CD8-positive, alpha-beta memory T cell (primary cell): ENCODE results near the gene BPIFA1. TPM values are rescaled to one million over a fixed set of nuclear protein-coding genes. Genes with fewer than 3 reads are reported as not detected.

Source experiments
- CTCF ChIA-PET: fragments of 350-600 bp; sonication (Branson Sonifier 250); formaldehyde crosslinking; loops from one replicate; lab custom pipeline; 2021; ENCODE audit warnings: antibody characterized with exemption; lab: Charles Lee
- POLR2A ChIA-PET: fragments of 350-600 bp; sonication (Branson Sonifier 250); formaldehyde crosslinking; loops from one replicate; lab custom pipeline; 2021; ENCODE audit warnings: antibody characterized with exemption; lab: Charles Lee
- DNase-seq, 5 donors: peaks; one replicate each; pipeline versions ENCODE4 v3.0.0 to v3.0.0-alpha.2; 2020 to 2022; ENCODE audit warnings: mixed read lengths in 1 of 5
- H3K27ac ChIP-seq: one replicate; pipeline ENCODE4 v1.7.0; 2013; ENCODE audit warnings: low read depth, mild to moderate bottlenecking, low read length, moderate library complexity
- H3K27me3 ChIP-seq: 2 replicates; pipeline ENCODE4 v1.7.0; 2013; ENCODE audit warnings: low read length, mild to moderate bottlenecking; ENCODE audit not compliant: insufficient read depth, poor library complexity, severe bottlenecking
- H3K36me3 ChIP-seq: 2 replicates; pipeline ENCODE4 v1.7.0; 2013; ENCODE audit warnings: mild to moderate bottlenecking, low read length, moderate library complexity; ENCODE audit not compliant: insufficient read depth
- H3K4me1 ChIP-seq: 2 replicates; pipeline ENCODE4 v1.7.0; 2013; ENCODE audit warnings: mild to moderate bottlenecking, low read length, moderate library complexity; ENCODE audit not compliant: insufficient read depth
- H3K4me3 ChIP-seq: 2 replicates; pipeline ENCODE4 v1.7.0; 2013; ENCODE audit warnings: mild to moderate bottlenecking, low read length
- H3K9me3 ChIP-seq: 2 replicates; pipeline ENCODE4 v1.7.0; 2013; ENCODE audit warnings: mild to moderate bottlenecking, low read length
- H3K27ac Mint-ChIP-seq, 8 donors: one replicate each; pipeline ENCODE4 v1.8.0; 2020 to 2021; ENCODE audit warnings: mixed read lengths in 8 of 8, mild to moderate bottlenecking in 6 of 8, inconsistent platforms in 3 of 8, moderate library complexity in 3 of 8
- H3K27me3 Mint-ChIP-seq, 2 donors: one replicate each; pipeline ENCODE4 v1.8.0; 2020 to 2021; ENCODE audit warnings: mixed read lengths in 2 of 2, mild to moderate bottlenecking in 1 of 2, moderate library complexity in 1 of 2
- H3K36me3 Mint-ChIP-seq, 3 donors: one replicate each; pipeline ENCODE4 v1.8.0; 2020 to 2021; ENCODE audit warnings: mixed read lengths in 3 of 3, inconsistent platforms in 1 of 3, mild to moderate bottlenecking in 1 of 3
- H3K4me1 Mint-ChIP-seq, 3 donors: one replicate each; pipeline ENCODE4 v1.8.0; 2020 to 2021; ENCODE audit warnings: mixed read lengths in 3 of 3, inconsistent platforms in 1 of 3, mild to moderate bottlenecking in 1 of 3
- H3K4me3 Mint-ChIP-seq, 7 donors: one replicate each; pipeline ENCODE4 v1.8.0; 2020 to 2021; ENCODE audit warnings: mixed read lengths in 7 of 7, mild to moderate bottlenecking in 6 of 7, moderate library complexity in 4 of 7, inconsistent platforms in 2 of 7
- H3K9me3 Mint-ChIP-seq, 5 donors: one replicate each; pipeline ENCODE4 v1.8.0; 2020 to 2022; ENCODE audit warnings: mixed read lengths in 5 of 5, mild to moderate bottlenecking in 3 of 5, moderate library complexity in 2 of 5, inconsistent platforms in 1 of 5
- polyA plus RNA-seq: library from polyadenylated mRNA; unstranded; fragments of 300-500 nt; fragmentation: Illumina TruSeq; gene quantifications from one replicate; pipeline ENCODE4 v1.2.3, GENCODE V29; 2021
- total RNA-seq, 2 experiments: library from RNA; stranded (reverse); gene quantifications; one replicate each; pipeline ENCODE4 v1.2.3, GENCODE V29; 2021

BPIFA1 gene
- total and polyA plus RNA-seq, 3 experiments from 2014 or later = not detected

- Mint-ChIP-seq H3K27me3 (peaks cover 4 to 42% of the 10 kb centered on the region in 2 donors), H3K4me3 (no peak overlapping the region), H3K27ac (no peak overlapping the region), H3K9me3 (peaks cover 0 to 1% (median 0%) of the 10 kb centered on the region in 5 donors), H3K36me3 (no peaks in the 10 kb centered on the region), H3K4me1 (no peaks in the 10 kb centered on the region)
- DNase-seq = no peak
- no peaks in the 10 kb centered on the region for H3K9me3 ChIP-seq
- H3K36me3 ChIP-seq = no peaks in the 10 kb centered on the region
- H3K4me3 ChIP-seq = no peak overlapping the region
- H3K4me1 ChIP-seq = no peaks in the 10 kb centered on the region
- no peak overlapping the region for H3K27ac ChIP-seq
- CTCF ChIA-PET = no interaction called here
- POLR2A ChIA-PET = no interaction called here
- H3K27me3 ChIP-seq = no peaks in the 10 kb centered on the region
Observed at GRCh38 chr20:33275871-33276270, 40.1 kb downstream of the BPIFA1 start.

DNA sequence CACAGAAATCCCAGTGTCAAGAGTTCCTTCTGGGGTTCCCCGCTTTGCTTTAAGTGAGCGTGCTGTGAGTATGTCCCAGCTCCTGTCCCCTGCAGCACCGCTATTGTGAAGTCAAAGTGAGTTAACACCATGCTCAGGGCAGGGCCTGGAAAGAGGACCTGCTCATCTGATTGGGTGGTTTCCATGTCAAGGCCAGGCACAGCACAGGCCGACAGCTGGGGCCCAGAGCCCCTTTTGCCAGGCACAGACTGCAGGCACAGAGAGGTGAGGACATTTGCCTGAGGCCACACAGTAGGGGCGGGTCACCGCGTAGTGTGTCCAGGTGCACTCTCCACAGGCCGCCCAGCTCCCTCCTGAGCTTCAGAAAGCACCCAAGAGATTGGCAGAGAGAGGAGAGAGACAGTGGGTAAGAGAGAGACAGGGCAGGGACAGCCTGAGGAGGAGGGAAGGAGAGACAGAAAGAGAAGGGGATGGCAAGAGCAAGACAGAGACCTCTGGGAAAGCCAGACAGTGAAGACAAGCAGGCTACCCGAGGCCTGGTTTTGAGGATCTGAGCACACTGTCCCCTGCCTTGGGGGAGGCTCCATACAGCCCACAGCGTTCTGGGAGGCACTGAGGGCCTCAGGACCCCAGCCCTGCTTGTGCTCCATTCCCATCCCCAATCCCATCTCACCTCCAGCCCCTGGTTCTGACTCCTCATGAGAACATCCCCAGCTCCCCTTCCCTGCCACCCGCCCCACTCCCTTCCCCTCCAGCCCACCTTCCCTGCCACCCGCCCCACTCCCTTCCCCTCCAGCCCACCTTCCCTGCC is 40.7 kb downstream of the BPIFA1 start:
- peaks cover 4 to 40% of the 10 kb centered on the region in 2 donors for H3K27me3 Mint-ChIP-seq
- Histone ChIP-seq H3K4me1 (no peaks in the 10 kb centered on the region), H3K36me3 (no peaks in the 10 kb centered on the region), H3K27me3 (no peaks in the 10 kb centered on the region), H3K4me3 (no peak overlapping the region), H3K27ac (no peak overlapping the region), H3K9me3 (no peaks in the 10 kb centered on the region)
- no peaks in the 10 kb centered on the region for H3K4me1 Mint-ChIP-seq
- H3K36me3 Mint-ChIP-seq = no peaks in the 10 kb centered on the region
- H3K9me3 Mint-ChIP-seq = peaks cover 0 to 1% (median 0%) of the 10 kb centered on the region in 5 donors
- ChIA-PET POLR2A (no interaction called here), CTCF (no interaction called here)
- H3K27ac Mint-ChIP-seq = no peak overlapping the region
- DNase-seq = no peak
- H3K4me3 Mint-ChIP-seq = no peak overlapping the region

- no peaks in the 10 kb centered on the region for H3K36me3 ChIP-seq
- ChIA-PET POLR2A (no interaction called here), CTCF (no interaction called here)
- no peaks in the 10 kb centered on the region for H3K4me1 Mint-ChIP-seq
- no peaks in the 10 kb centered on the region for H3K9me3 ChIP-seq
- peaks cover 4 to 36% of the 10 kb centered on the region in 2 donors for H3K27me3 Mint-ChIP-seq
- DNase-seq = no peak
- H3K4me1 ChIP-seq = no peaks in the 10 kb centered on the region
- no peak overlapping the region for H3K4me3 Mint-ChIP-seq
- H3K36me3 Mint-ChIP-seq = no peaks in the 10 kb centered on the region
- peaks cover 0 to 1% (median 0%) of the 10 kb centered on the region in 5 donors for H3K9me3 Mint-ChIP-seq
- no peak overlapping the region for H3K27ac Mint-ChIP-seq
- no peak overlapping the region for H3K4me3 ChIP-seq
- H3K27ac ChIP-seq = no peak overlapping the region
- no peaks in the 10 kb centered on the region for H3K27me3 ChIP-seq
Observed at GRCh38 chr20:33277471-33278441, 42.0 kb downstream of the BPIFA1 start.

- H3K27me3 ChIP-seq = no peaks in the 10 kb centered on the region
- H3K4me1 ChIP-seq = no peaks in the 10 kb centered on the region
- no peak overlapping the region for H3K27ac ChIP-seq
- CTCF ChIA-PET = no interaction called here
- no peak overlapping the region for H3K4me3 Mint-ChIP-seq
- H3K9me3 Mint-ChIP-seq = peaks cover 0 to 2% (median 0%) of the 10 kb centered on the region in 5 donors
- DNase-seq = no peak
- H3K4me1 Mint-ChIP-seq = no peaks in the 10 kb centered on the region
- POLR2A ChIA-PET = no interaction called here
- peaks cover 10 to 36% of the 10 kb centered on the region in 2 donors for H3K27me3 Mint-ChIP-seq
- H3K36me3 Mint-ChIP-seq = no peaks in the 10 kb centered on the region
- H3K27ac Mint-ChIP-seq = no peak overlapping the region
- no peak overlapping the region for H3K4me3 ChIP-seq
- H3K36me3 ChIP-seq = no peaks in the 10 kb centered on the region
- no peaks in the 10 kb centered on the region for H3K9me3 ChIP-seq
Observed at GRCh38 chr20:33278700-33279099, 42.9 kb downstream of the BPIFA1 start.

DNA sequence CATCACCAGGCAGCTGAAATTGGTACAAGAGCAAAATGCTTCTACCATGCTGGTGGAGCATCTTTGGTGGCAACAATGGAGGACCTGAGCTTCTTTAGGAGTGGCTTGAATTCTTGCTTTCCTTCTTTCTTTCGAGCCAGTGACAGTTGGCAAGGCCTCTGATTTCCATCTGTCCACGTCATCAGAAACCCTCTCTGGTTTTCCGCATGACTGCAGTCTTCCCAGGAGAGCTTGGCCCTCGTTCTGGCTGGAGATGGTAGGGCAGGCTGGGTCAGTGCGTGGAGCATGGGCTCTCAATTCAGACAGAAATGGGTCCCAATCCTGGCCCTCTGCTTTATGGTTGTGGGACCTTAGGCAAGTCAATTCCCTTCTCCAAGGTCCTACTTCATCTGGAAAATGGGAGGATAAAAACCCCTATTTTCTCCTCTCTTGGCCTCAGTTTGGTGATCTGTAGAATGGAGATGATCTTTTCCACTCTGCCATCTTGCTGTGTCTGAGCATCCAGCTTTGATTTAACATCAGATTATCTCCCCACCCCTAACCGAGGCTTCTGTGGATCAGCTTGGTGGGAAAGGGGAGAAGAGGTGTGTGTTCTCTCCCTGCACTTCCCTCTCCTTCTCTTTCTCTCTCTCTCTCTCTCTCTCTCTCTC is 43.6 kb downstream of the BPIFA1 start:
- peaks cover 0 to 2% (median 0%) of the 10 kb centered on the region in 5 donors for H3K9me3 Mint-ChIP-seq

GRCh38 chr20:33280000-33280680 is 44.3 kb downstream of the BPIFA1 start:
- Mint-ChIP-seq H3K27me3 (peaks cover 20 to 48% of the 10 kb centered on the region in 2 donors), H3K9me3 (peaks cover 0 to 2% (median 0%) of the 10 kb centered on the region in 5 donors), H3K36me3 (no peaks in the 10 kb centered on the region), H3K27ac (no peak overlapping the region), H3K4me3 (no peak overlapping the region), H3K4me1 (no peaks in the 10 kb centered on the region)
- ChIA-PET POLR2A (no interaction called here), CTCF (no interaction called here)
- DNase-seq = no peak
- Histone ChIP-seq H3K27me3 (no peaks in the 10 kb centered on the region), H3K27ac (no peak overlapping the region), H3K36me3 (no peaks in the 10 kb centered on the region), H3K4me1 (no peaks in the 10 kb centered on the region), H3K9me3 (no peaks in the 10 kb centered on the region), H3K4me3 (no peak overlapping the region)

More for the DNA sequence above, 43.6 kb downstream of the BPIFA1 start:
- H3K27me3 Mint-ChIP-seq = peaks cover 12 to 42% of the 10 kb centered on the region in 2 donors
- H3K27me3 ChIP-seq = no peaks in the 10 kb centered on the region
- ChIA-PET CTCF (no interaction called here), POLR2A (no interaction called here)
- H3K36me3 Mint-ChIP-seq = no peaks in the 10 kb centered on the region
- no peaks in the 10 kb centered on the region for H3K4me1 ChIP-seq
- no peak overlapping the region for H3K4me3 ChIP-seq
- no peak overlapping the region for H3K27ac ChIP-seq
- H3K9me3 ChIP-seq = no peaks in the 10 kb centered on the region
- H3K36me3 ChIP-seq = no peaks in the 10 kb centered on the region
- no peak for DNase-seq
- H3K27ac Mint-ChIP-seq = no peak overlapping the region
- H3K4me1 Mint-ChIP-seq = no peaks in the 10 kb centered on the region
- no peak overlapping the region for H3K4me3 Mint-ChIP-seq

- no peaks in the 10 kb centered on the region for H3K4me1 ChIP-seq
- H3K4me3 ChIP-seq = no peak overlapping the region
- no peak overlapping the region for H3K27ac ChIP-seq
- Mint-ChIP-seq H3K27me3 (peaks cover 20 to 44% of the 10 kb centered on the region in 2 donors), H3K4me1 (no peaks in the 10 kb centered on the region), H3K27ac (no peak overlapping the region), H3K4me3 (no peak overlapping the region), H3K9me3 (peaks cover 0 to 2% (median 0%) of the 10 kb centered on the region in 5 donors), H3K36me3 (no peaks in the 10 kb centered on the region)
- ChIA-PET POLR2A (no interaction called here), CTCF (no interaction called here)
- H3K27me3 ChIP-seq = no peaks in the 10 kb centered on the region
- H3K9me3 ChIP-seq = no peaks in the 10 kb centered on the region
- DNase-seq = no peak
- H3K36me3 ChIP-seq = no peaks in the 10 kb centered on the region
Observed at GRCh38 chr20:33280775-33281174, 45.0 kb downstream of the BPIFA1 start.
